ENCODE data around the gene MYH15.

MYH15 gene

GRCh38 chr3:108334701-108335100 lies 175.7 kb downstream of the MYH15 start:
- no peak for DNase-seq (ENCODE audit: low read depth)

- no peak for DNase-seq (ENCODE audit: low read depth)
These were observed 176.4 kb downstream of the MYH15 start for GRCh38 chr3:108333961-108334360.

GRCh38 chr3:108331792-108332191 lies 178.6 kb downstream of the MYH15 start:
- DNase-seq (ENCODE audit: low read depth) = no peak
